Neural cell (in vitro differentiated cells): ENCODE results near the gene LVRN. TPM values are rescaled to one million over a fixed set of nuclear protein-coding genes. Genes with fewer than 3 reads are reported as not detected.

Experiments
- H2AFZ ChIP-seq: fragments of 200-600, 300-800 bp; sonication (generic), shearing (Covaris generic); 2 replicates; pipeline ENCODE4 v1.6.0; 2014; ENCODE audit warnings: low read depth, mild to moderate bottlenecking, antibody characterized with exemption, low read length, moderate library complexity
- H3F3A ChIP-seq: fragments of 200-600 bp; shearing (Covaris generic); 2 replicates; pipeline ENCODE4 v1.6.1; 2016; ENCODE audit warnings: mild to moderate bottlenecking, moderate library complexity, mixed read lengths, antibody characterized with exemption, low read length; ENCODE audit not compliant: insufficient read depth, poor library complexity, severe bottlenecking
- H3K27ac ChIP-seq: fragments of 200-600, 300-800 bp; sonication (generic), shearing (Covaris generic); 2 replicates; pipeline ENCODE4 v1.5.1; 2014; ENCODE audit warnings: mild to moderate bottlenecking, low read length, moderate library complexity
- H3K27me3 ChIP-seq: fragments of 300-800, 200-600 bp; sonication (generic), shearing (Covaris generic); 2 replicates; pipeline ENCODE4 v1.6.0; 2014; ENCODE audit warnings: mild to moderate bottlenecking, low read depth, low read length, moderate library complexity; ENCODE audit not compliant: insufficient read depth
- H3K36me3 ChIP-seq: fragments of 300-800, 200-600 bp; sonication (generic), shearing (Covaris generic); 2 replicates; pipeline ENCODE4 v1.5.1; 2014; ENCODE audit warnings: mild to moderate bottlenecking, antibody characterized with exemption, low read length, moderate library complexity; ENCODE audit not compliant: insufficient read depth
- H3K4me2 ChIP-seq: fragments of 300-800, 200-600 bp; sonication (generic), shearing (Covaris generic); 2 replicates; pipeline ENCODE4 v1.6.0; 2014; ENCODE audit warnings: mild to moderate bottlenecking, low read length
- H3K4me3 ChIP-seq: fragments of 300-800, 200-600 bp; sonication (generic), shearing (Covaris generic); 2 replicates; pipeline ENCODE4 v1.5.1; 2014; ENCODE audit warnings: mild to moderate bottlenecking, low read length, moderate library complexity
- H3K79me2 ChIP-seq: fragments of 200-600 bp; shearing (Covaris generic); replicated peaks from 2 replicates; pipeline ENCODE4 v1.6.0; 2014; ENCODE audit warnings: mild to moderate bottlenecking, low read length, moderate library complexity; ENCODE audit not compliant: insufficient read depth
- H3K9ac ChIP-seq: fragments of 300-800, 200-600 bp; sonication (generic), shearing (Covaris generic); 2 replicates; pipeline ENCODE4 v1.6.1; 2016; ENCODE audit warnings: mild to moderate bottlenecking, low read length, mixed read lengths
- H3K9me2 ChIP-seq: fragments of 200-600 bp; shearing (Covaris generic); 2 replicates; pipeline ENCODE4 v1.6.1; 2016; ENCODE audit warnings: mild to moderate bottlenecking, low read length, mixed read lengths; ENCODE audit not compliant: insufficient read depth
- H3K9me3 ChIP-seq: fragments of 200-600, 300-800 bp; sonication (generic), shearing (Covaris generic); 2 replicates; pipeline ENCODE4 v1.6.1; 2016; ENCODE audit warnings: mild to moderate bottlenecking, mixed run types, low read length, moderate library complexity, mixed read lengths
- H4K20me1 ChIP-seq: fragments of 200-600 bp; shearing (Covaris generic); 2 replicates; pipeline ENCODE4 v1.6.1; 2016; ENCODE audit warnings: mild to moderate bottlenecking, mixed run types; ENCODE audit not compliant: insufficient read depth
- EP300 ChIP-seq: fragments of 450-650 bp; conservative IDR thresholded peaks from 2 replicates; pipeline ENCODE4 v1.6.1; 2014; ENCODE audit warnings: antibody characterized with exemption, mild to moderate bottlenecking, moderate library complexity; ENCODE audit not compliant: poor library complexity, severe bottlenecking
- EZH2 ChIP-seq: fragments of 200-600, 300-800 bp; shearing (Covaris generic), sonication (generic); IDR thresholded peaks from 2 replicates; pipeline ENCODE4 v1.6.1; 2014; ENCODE audit warnings: antibody characterized with exemption, low read length, borderline replicate concordance, mild to moderate bottlenecking; ENCODE audit not compliant: insufficient read depth, poor library complexity, severe bottlenecking
- MXI1 ChIP-seq: fragments of 450-650 bp; conservative IDR thresholded peaks from 2 replicates; pipeline ENCODE4 v1.6.1; 2014; ENCODE audit warnings: antibody characterized with exemption, mild to moderate bottlenecking; ENCODE audit not compliant: poor library complexity, severe bottlenecking
- POLR2AphosphoS5 ChIP-seq: IDR thresholded peaks from 2 replicates; pipeline ENCODE4 v1.6.1; 2012
- RAD21 ChIP-seq: fragments of 450-650 bp; conservative IDR thresholded peaks from 2 replicates; pipeline ENCODE4 v1.6.1; 2014; ENCODE audit warnings: antibody characterized with exemption, mild to moderate bottlenecking, moderate library complexity
- SMC3 ChIP-seq: fragments of 450-650 bp; conservative IDR thresholded peaks from 2 replicates; pipeline ENCODE4 v1.6.1; 2014; ENCODE audit warnings: antibody characterized with exemption, mild to moderate bottlenecking, moderate library complexity; ENCODE audit not compliant: poor library complexity
- TAF1 ChIP-seq: IDR thresholded peaks from 2 replicates; pipeline ENCODE4 v1.6.1; 2012; ENCODE audit warnings: low read depth
- polyA plus RNA-seq: library from polyadenylated mRNA; depleted of rRNA; stranded (reverse); fragments of >200 nt; gene quantifications from 2 replicates; pipeline ENCODE4 v1.2.3, GENCODE V29; 2014
- TF ChIP-seq, protein P1 (sequence below): fragments of 450-650 bp; IDR thresholded peaks from 2 replicates; pipeline ENCODE4 v1.5.1; 2014; ENCODE audit warnings: antibody characterized with exemption, mild to moderate bottlenecking, moderate library complexity; ENCODE audit not compliant: poor library complexity, severe bottlenecking
- TF ChIP-seq, protein P2 (sequence below): IDR thresholded peaks from 2 replicates; pipeline ENCODE4 v1.6.1; 2012; ENCODE audit warnings: borderline replicate concordance

The LVRN gene
- polyA plus RNA-seq, 1 donor from 2014 or later: 3.5 TPM

DNA sequence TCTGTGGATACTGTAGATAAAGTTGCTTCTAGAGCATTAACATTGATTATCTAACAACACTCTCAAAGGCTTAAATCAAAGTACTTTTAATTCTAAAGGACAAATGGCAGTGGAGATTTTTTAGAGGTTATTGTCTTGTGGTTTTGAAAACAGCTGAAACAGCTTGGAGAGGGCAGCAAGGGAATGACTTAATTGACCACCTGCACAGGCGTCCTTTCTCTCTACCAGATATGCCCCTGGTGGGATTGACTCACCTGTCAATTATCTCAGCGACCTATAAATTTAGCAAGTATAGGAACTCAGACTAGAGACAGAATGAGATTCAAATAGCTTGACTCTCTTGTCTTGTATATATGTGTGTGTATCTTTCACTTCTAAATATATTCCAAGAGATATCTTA is 83.5 kb downstream of the LVRN start:
- Histone ChIP-seq H3K36me3 (no peaks in the 10 kb centered on the region), H3K4me3 (no peak overlapping the region), H2AFZ (no peak overlapping the region), H3K9me2 (no peaks in the 10 kb centered on the region), H3K4me2 (no peak overlapping the region), H3F3A (no peaks in the 10 kb centered on the region), H3K27ac (no peak overlapping the region), H3K27me3 (no peaks in the 10 kb centered on the region), H3K79me2 (no peaks in the 10 kb centered on the region), H3K9me3 (no peaks in the 10 kb centered on the region), H3K9ac (no peak overlapping the region), H4K20me1 (no peaks in the 10 kb centered on the region)
- TF ChIP-seq, protein P1, sequence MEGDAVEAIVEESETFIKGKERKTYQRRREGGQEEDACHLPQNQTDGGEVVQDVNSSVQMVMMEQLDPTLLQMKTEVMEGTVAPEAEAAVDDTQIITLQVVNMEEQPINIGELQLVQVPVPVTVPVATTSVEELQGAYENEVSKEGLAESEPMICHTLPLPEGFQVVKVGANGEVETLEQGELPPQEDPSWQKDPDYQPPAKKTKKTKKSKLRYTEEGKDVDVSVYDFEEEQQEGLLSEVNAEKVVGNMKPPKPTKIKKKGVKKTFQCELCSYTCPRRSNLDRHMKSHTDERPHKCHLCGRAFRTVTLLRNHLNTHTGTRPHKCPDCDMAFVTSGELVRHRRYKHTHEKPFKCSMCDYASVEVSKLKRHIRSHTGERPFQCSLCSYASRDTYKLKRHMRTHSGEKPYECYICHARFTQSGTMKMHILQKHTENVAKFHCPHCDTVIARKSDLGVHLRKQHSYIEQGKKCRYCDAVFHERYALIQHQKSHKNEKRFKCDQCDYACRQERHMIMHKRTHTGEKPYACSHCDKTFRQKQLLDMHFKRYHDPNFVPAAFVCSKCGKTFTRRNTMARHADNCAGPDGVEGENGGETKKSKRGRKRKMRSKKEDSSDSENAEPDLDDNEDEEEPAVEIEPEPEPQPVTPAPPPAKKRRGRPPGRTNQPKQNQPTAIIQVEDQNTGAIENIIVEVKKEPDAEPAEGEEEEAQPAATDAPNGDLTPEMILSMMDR: no peak
- TF ChIP-seq, protein P2, sequence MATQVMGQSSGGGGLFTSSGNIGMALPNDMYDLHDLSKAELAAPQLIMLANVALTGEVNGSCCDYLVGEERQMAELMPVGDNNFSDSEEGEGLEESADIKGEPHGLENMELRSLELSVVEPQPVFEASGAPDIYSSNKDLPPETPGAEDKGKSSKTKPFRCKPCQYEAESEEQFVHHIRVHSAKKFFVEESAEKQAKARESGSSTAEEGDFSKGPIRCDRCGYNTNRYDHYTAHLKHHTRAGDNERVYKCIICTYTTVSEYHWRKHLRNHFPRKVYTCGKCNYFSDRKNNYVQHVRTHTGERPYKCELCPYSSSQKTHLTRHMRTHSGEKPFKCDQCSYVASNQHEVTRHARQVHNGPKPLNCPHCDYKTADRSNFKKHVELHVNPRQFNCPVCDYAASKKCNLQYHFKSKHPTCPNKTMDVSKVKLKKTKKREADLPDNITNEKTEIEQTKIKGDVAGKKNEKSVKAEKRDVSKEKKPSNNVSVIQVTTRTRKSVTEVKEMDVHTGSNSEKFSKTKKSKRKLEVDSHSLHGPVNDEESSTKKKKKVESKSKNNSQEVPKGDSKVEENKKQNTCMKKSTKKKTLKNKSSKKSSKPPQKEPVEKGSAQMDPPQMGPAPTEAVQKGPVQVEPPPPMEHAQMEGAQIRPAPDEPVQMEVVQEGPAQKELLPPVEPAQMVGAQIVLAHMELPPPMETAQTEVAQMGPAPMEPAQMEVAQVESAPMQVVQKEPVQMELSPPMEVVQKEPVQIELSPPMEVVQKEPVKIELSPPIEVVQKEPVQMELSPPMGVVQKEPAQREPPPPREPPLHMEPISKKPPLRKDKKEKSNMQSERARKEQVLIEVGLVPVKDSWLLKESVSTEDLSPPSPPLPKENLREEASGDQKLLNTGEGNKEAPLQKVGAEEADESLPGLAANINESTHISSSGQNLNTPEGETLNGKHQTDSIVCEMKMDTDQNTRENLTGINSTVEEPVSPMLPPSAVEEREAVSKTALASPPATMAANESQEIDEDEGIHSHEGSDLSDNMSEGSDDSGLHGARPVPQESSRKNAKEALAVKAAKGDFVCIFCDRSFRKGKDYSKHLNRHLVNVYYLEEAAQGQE: no peak
- TF ChIP-seq POLR2AphosphoS5: no peak
- no peak for TF ChIP-seq MXI1
- TF ChIP-seq SMC3: no peak
- no peak for TF ChIP-seq EP300
- no peak for TF ChIP-seq TAF1
- TF ChIP-seq EZH2: no peak
- no peak for TF ChIP-seq RAD21

DNA sequence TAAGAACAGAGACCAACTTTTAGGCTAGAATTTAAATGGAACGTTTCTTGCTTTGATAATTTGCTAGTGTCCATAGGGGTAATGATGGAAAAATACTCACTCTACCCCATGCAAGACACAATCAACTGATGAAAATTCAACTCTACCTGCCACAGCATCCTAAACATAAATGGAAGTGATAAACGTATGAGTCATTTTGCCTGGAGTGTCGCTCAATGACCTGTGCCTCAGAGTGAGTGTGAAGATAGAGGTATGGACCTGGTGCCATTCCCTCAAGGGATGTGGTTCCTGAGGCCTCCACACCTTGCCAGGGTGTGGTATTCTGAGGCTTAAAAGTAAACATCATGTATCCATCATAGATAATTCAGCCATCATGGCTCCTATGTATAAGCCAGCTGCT is 84.0 kb downstream of the LVRN start:
- no peak overlapping the region for H2AFZ ChIP-seq
- H3K27ac ChIP-seq: no peak overlapping the region
- no peak overlapping the region for H3K9ac ChIP-seq
- no peaks in the 10 kb centered on the region for H3K79me2 ChIP-seq
- H3K9me2 ChIP-seq: no peaks in the 10 kb centered on the region
- H3K4me2 ChIP-seq: no peak overlapping the region
- H3F3A ChIP-seq: no peaks in the 10 kb centered on the region
- no peak overlapping the region for H3K4me3 ChIP-seq
- TF ChIP-seq, protein P1: no peak
- TF ChIP-seq TAF1: no peak
- TF ChIP-seq, protein P2: no peak
- no peak for TF ChIP-seq RAD21
- TF ChIP-seq MXI1: no peak
- no peak for TF ChIP-seq POLR2AphosphoS5
- TF ChIP-seq SMC3: no peak
- no peak for TF ChIP-seq EP300
- H3K36me3 ChIP-seq: no peaks in the 10 kb centered on the region
- no peaks in the 10 kb centered on the region for H3K27me3 ChIP-seq
- H3K9me3 ChIP-seq: no peaks in the 10 kb centered on the region
- no peaks in the 10 kb centered on the region for H4K20me1 ChIP-seq
